Measurements from ENCODE around the gene AVPI1. TPM values are rescaled to one million over a fixed set of nuclear protein-coding genes. Genes with fewer than 3 reads are reported as not detected.

AVPI1 gene
- total RNA-seq, 1 experiment from 2014 or later: 2.6 TPM

DNA sequence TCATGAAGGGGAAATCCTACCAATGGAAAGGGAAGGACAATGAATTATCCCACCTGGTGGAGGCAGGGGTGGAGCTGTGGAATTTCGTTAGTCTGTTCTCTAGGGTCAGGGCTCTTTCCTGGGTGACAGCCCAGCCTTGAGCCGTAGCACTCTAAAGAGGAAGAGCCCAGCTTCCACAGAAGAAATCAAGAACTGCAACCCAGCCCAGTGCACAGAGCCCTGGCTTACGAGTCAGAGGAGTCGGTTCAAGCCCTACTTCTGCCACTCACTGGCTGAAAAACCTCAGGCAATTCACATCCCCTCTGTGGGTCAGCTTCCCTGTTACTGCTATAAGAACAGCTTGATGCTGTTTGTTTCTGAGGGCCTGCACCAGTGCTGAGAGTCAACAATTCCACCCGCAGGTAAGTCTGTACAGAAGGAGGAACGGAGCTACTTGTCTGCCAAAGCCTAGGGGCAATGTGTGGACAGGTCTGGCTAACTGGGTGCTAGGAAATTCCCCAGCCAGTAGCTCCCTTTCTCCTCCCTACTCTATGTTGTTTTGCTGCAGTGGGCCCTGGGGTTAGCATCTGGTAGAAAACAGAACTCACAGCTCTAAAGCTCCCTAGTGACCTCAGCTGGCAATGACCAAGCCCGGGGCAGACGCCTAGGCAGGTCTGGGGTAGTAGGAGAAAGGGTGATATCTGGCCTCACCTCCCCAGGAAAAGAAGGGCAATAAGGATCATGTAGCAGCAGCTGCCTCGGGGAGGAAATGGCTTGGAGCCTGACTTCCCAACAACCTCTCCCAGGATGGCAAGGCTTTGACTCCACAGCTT, 3.3 kb downstream of the AVPI1 start:
- DNase-seq (ENCODE audit: low spot score): no peak
- Histone ChIP-seq H3K36me3 (ENCODE audit: insufficient read depth, low read length, poor library complexity, severe bottlenecking) (no peaks in the 10 kb centered on the region), H3K4me3 (ENCODE audit: low read depth, low read length, poor library complexity, severe bottlenecking) (no peak overlapping the region), H3K9me3 (ENCODE audit: low read depth, low read length, poor library complexity, severe bottlenecking) (no peaks in the 10 kb centered on the region), H3K27me3 (replicated peaks; ENCODE audit: insufficient read depth, low read depth, low read length, poor library complexity) (no peaks in the 10 kb centered on the region), H3K4me1 (ENCODE audit: insufficient read depth, low read length, poor library complexity, severe bottlenecking) (peaks cover 9% of the 10 kb centered on the region), H3K27ac (ENCODE audit: low read depth, low read length, poor library complexity, severe bottlenecking) (no peak overlapping the region)
- ChIA-PET POLR2A (ENCODE audit: low non-redundant PET) (interaction anchor here (0.7 kb wide), 1 partner anchor 44 kb away, joined by 3 read pairs; no protein-coding TSS in a partner anchor), CTCF (interaction anchor here (0.7 kb wide), 1 partner anchor 25 kb away, joined by 3 read pairs; no protein-coding TSS in a partner anchor)
- intact Hi-C loops (cut with micrococcal nuclease; ENCODE audit: unreplicated experiment): no loop called here
- BruUV-seq (replicated peaks): no TSS peak
- no peak for TF ChIP-seq CTCF (conservative IDR thresholded peaks at IDR 0.05; ENCODE audit: low read depth, low read length)
- TF ChIP-seq EZH2 (IDR thresholded peaks at IDR 0.05; ENCODE audit: borderline replicate concordance, low read depth, low read length, poor library complexity, severe bottlenecking): no peak

- BruUV-seq (replicated peaks): no TSS peak
- DNase-seq (ENCODE audit: low spot score): no peak
- ChIA-PET CTCF (no interaction called here), POLR2A (ENCODE audit: low non-redundant PET) (no interaction called here)
- Histone ChIP-seq H3K27me3 (replicated peaks; ENCODE audit: insufficient read depth, low read depth, low read length, poor library complexity) (no peaks in the 10 kb centered on the region), H3K27ac (ENCODE audit: low read depth, low read length, poor library complexity, severe bottlenecking) (no peak overlapping the region), H3K9me3 (ENCODE audit: low read depth, low read length, poor library complexity, severe bottlenecking) (no peaks in the 10 kb centered on the region), H3K4me1 (ENCODE audit: insufficient read depth, low read length, poor library complexity, severe bottlenecking) (no peaks in the 10 kb centered on the region), H3K36me3 (ENCODE audit: insufficient read depth, low read length, poor library complexity, severe bottlenecking) (no peaks in the 10 kb centered on the region), H3K4me3 (ENCODE audit: low read depth, low read length, poor library complexity, severe bottlenecking) (no peak overlapping the region)
- intact Hi-C loops (cut with micrococcal nuclease; ENCODE audit: unreplicated experiment): no loop called here
- TF ChIP-seq EZH2 (IDR thresholded peaks at IDR 0.05; ENCODE audit: borderline replicate concordance, low read depth, low read length, poor library complexity, severe bottlenecking) (no peak), CTCF (conservative IDR thresholded peaks at IDR 0.05; ENCODE audit: low read depth, low read length) (no peak)
These were observed 5.0 kb downstream of the AVPI1 start for GRCh38 chr10:97682042-97682441.

DNA sequence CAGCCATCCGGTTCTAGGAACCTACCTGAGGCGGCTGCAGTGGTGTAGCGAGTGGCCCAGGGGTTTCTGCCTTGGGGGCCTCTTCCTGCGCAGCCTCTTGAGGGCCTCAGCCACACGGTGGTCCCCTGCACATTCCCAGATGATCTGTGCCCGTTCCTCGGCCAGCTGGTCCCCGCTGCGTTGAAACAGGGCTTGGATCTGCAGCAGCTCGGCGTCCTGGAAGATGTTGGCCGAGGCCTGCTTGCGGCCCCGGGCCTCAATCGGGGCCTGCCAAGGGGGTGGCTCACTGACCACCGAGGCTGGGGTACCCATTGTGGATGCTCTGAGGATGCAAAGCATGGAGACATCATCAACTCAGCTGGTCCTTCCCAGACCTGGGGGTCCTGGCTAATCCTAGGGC, 7.4 kb downstream of the AVPI1 start:
- H3K27me3 ChIP-seq (replicated peaks; ENCODE audit: insufficient read depth, low read depth, low read length, poor library complexity): no peaks in the 10 kb centered on the region
- BruUV-seq (replicated peaks): no TSS peak

More for the DNA sequence above, 7.4 kb downstream of the AVPI1 start:
- CTCF ChIA-PET: no interaction called here
- intact Hi-C loops (cut with micrococcal nuclease; ENCODE audit: unreplicated experiment): no loop called here
- Histone ChIP-seq H3K36me3 (ENCODE audit: insufficient read depth, low read length, poor library complexity, severe bottlenecking) (peaks cover 6% of the 10 kb centered on the region), H3K4me3 (ENCODE audit: low read depth, low read length, poor library complexity, severe bottlenecking) (no peak overlapping the region), H3K4me1 (ENCODE audit: insufficient read depth, low read length, poor library complexity, severe bottlenecking) (no peaks in the 10 kb centered on the region), H3K27ac (ENCODE audit: low read depth, low read length, poor library complexity, severe bottlenecking) (no peak overlapping the region), H3K9me3 (ENCODE audit: low read depth, low read length, poor library complexity, severe bottlenecking) (no peaks in the 10 kb centered on the region)
- TF ChIP-seq EZH2 (IDR thresholded peaks at IDR 0.05; ENCODE audit: borderline replicate concordance, low read depth, low read length, poor library complexity, severe bottlenecking) (no peak), CTCF (conservative IDR thresholded peaks at IDR 0.05; ENCODE audit: low read depth, low read length) (no peak)
- DNase-seq (ENCODE audit: low spot score): no peak
- POLR2A ChIA-PET (ENCODE audit: low non-redundant PET): no interaction called here
